Neural progenitor cell (in vitro differentiated cells): ENCODE measurements around the gene KRT73. TPM values are rescaled to one million over a fixed set of nuclear protein-coding genes. Genes with fewer than 3 reads are reported as not detected.

Experiments used
- DNase-seq: peaks from one replicate; pipeline ENCODE4 v3.0.0-alpha.2; 2016; ENCODE audit warnings: low spot score
- H2AFZ ChIP-seq: fragments of 200-600 bp; sonication (generic); replicated peaks from 2 replicates; pipeline ENCODE4 v1.6.1; 2016; ENCODE audit warnings: antibody characterized with exemption
- H3F3A ChIP-seq: fragments of 200-600 bp; sonication (generic); 2 replicates; pipeline ENCODE4 v1.6.1; 2016; ENCODE audit warnings: antibody characterized with exemption, low read depth
- H3K27ac ChIP-seq: fragments of 200-600 bp; sonication (generic); 2 replicates; pipeline ENCODE4 v1.5.1; 2016; ENCODE audit warnings: mild to moderate bottlenecking
- H3K27me3 ChIP-seq: fragments of 200-600 bp; sonication (generic); 2 replicates; pipeline ENCODE4 v1.6.1; 2016; ENCODE audit warnings: mild to moderate bottlenecking, moderate library complexity
- H3K36me3 ChIP-seq: fragments of 200-600 bp; sonication (generic); 2 replicates; pipeline ENCODE4 v1.5.1; 2016
- H3K4me1 ChIP-seq: fragments of 200-600 bp; sonication (generic); 2 replicates; pipeline ENCODE4 v1.6.1; 2016; ENCODE audit warnings: mixed run types
- H3K4me2 ChIP-seq: fragments of 200-600 bp; sonication (generic); 2 replicates; pipeline ENCODE4 v1.6.1; 2016
- H3K4me3 ChIP-seq: fragments of 200-600 bp; sonication (generic); 2 replicates; pipeline ENCODE4 v1.5.1; 2016
- H3K79me2 ChIP-seq: fragments of 200-600 bp; sonication (generic); 2 replicates; pipeline ENCODE4 v1.6.1; 2016; ENCODE audit warnings: low read depth
- H3K9ac ChIP-seq: fragments of 200-600 bp; sonication (generic); 2 replicates; pipeline ENCODE4 v1.6.1; 2016
- H3K9me3 ChIP-seq: fragments of 200-600 bp; sonication (generic); 2 replicates; pipeline ENCODE4 v1.5.1; 2016; ENCODE audit warnings: low read depth
- H4K20me1 ChIP-seq: fragments of 200-600 bp; sonication (generic); 2 replicates; pipeline ENCODE4 v1.6.1; 2016; ENCODE audit warnings: low read depth
- H3K27ac Mint-ChIP-seq: 3 replicates; pipeline ENCODE4 v1.8.0; 2021; ENCODE audit warnings: mixed read lengths
- H3K27me3 Mint-ChIP-seq: 2 replicates; pipeline ENCODE4 v1.8.0; 2022; ENCODE audit warnings: low read depth, mild to moderate bottlenecking, inconsistent platforms, moderate library complexity, mixed read lengths; ENCODE audit not compliant: insufficient read depth
- H3K36me3 Mint-ChIP-seq: 3 replicates; pipeline ENCODE4 v1.8.0; 2021; ENCODE audit warnings: mixed read lengths
- H3K4me1 Mint-ChIP-seq: 3 replicates; pipeline ENCODE4 v1.8.0; 2021; ENCODE audit warnings: mixed read lengths
- H3K4me3 Mint-ChIP-seq: 3 replicates; pipeline ENCODE4 v1.8.0; 2021; ENCODE audit warnings: mild to moderate bottlenecking, moderate library complexity, mixed read lengths
- H3K9me3 Mint-ChIP-seq: 3 replicates; pipeline ENCODE4 v1.8.0; 2020; ENCODE audit warnings: mixed read lengths
- CTCF ChIP-seq: fragments of 200-600 bp; sonication (generic); IDR thresholded peaks from 2 replicates; pipeline ENCODE4 v1.5.1; 2017; ENCODE audit warnings: antibody characterized with exemption, mild to moderate bottlenecking
- EZH2 ChIP-seq: fragments of 200-600 bp; sonication (generic); IDR thresholded peaks from 2 replicates; pipeline ENCODE4 v1.6.1; 2017; ENCODE audit warnings: antibody characterized with exemption, mild to moderate bottlenecking, moderate library complexity
- EZH2phosphoT487 ChIP-seq: fragments of 200-600 bp; sonication (generic); IDR thresholded peaks from 2 replicates; pipeline ENCODE4 v1.6.1; 2017; ENCODE audit warnings: antibody characterized with exemption
- total RNA-seq: library from RNA; depleted of rRNA; stranded (reverse); fragments of >200 nt; gene quantifications from 2 replicates; pipeline ENCODE4 v1.2.3, GENCODE V29; 2015; ENCODE audit warnings: low replicate concordance

The KRT73 gene
- total RNA-seq, 1 donor from 2014 or later = not detected

DNA sequence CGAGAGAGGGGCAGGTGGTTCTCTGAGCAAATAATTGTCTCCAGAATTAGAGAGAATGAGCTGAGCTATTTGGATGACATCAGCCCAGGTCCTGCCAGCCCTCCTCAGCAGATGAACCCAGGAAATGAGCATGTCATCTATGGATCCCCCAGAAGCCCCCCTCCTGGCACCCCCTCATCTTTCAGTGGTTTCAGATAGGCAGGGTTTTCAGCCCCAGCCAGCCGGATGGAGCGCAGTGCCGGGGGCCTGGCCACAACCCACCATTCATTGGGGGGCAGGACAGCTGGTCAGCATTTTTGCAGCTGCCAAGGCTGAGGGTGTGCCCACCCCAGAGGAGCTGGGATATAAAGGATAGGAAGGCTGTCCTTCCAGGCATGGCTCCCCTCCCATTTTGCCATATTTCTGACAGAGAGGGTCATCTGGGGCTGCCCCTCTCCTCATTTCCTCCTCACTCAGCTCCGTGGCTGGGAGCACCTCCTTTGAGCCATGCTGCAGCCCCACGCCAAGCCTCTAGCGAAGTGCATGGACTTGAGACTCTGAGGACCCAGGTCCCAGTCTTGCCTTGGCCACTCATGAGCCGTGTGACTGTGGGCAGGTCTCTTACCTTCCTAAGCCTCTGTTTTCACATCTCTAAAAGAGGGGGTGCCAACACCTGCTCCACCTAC, 59.4 kb downstream of the KRT73 start:
- H3K27me3 ChIP-seq = peaks cover 6% of the 10 kb centered on the region
- no peak overlapping the region for H3K27ac ChIP-seq
- no peak overlapping the region for H3K4me2 ChIP-seq
- no peaks in the 10 kb centered on the region for H3K36me3 ChIP-seq
- no peak overlapping the region for H3K4me3 Mint-ChIP-seq
- no peak overlapping the region for H3K9ac ChIP-seq
- DNase-seq = no peak
- no peaks in the 10 kb centered on the region for H3K9me3 ChIP-seq
- no peaks in the 10 kb centered on the region for H3K79me2 ChIP-seq
- no peaks in the 10 kb centered on the region for H3K9me3 Mint-ChIP-seq
- H3K4me1 Mint-ChIP-seq = no peaks in the 10 kb centered on the region
- H3K27me3 Mint-ChIP-seq = peaks cover 6% of the 10 kb centered on the region
- no peak overlapping the region for H3K4me3 ChIP-seq
- H2AFZ ChIP-seq = no peak overlapping the region
- H3K36me3 Mint-ChIP-seq = no peaks in the 10 kb centered on the region
- no peak overlapping the region for H3K27ac Mint-ChIP-seq
- H4K20me1 ChIP-seq = peaks cover 5% of the 10 kb centered on the region
- TF ChIP-seq EZH2phosphoT487 = no peak
- no peak for TF ChIP-seq CTCF
- no peak for TF ChIP-seq EZH2
- H3F3A ChIP-seq = no peaks in the 10 kb centered on the region
- no peaks in the 10 kb centered on the region for H3K4me1 ChIP-seq

Other genes starting within 250 kb of the KRT73 start
- not detected in 2 replicates for gene KRT84, start 232.9 kb downstream of the KRT73 start, total RNA-seq
- not detected in 2 replicates for gene KRT82, start 212.2 kb downstream of the KRT73 start, total RNA-seq
- not detected in 2 replicates for gene KRT75, start 184.2 kb downstream of the KRT73 start, total RNA-seq
- gene KRT6B, start 166.4 kb downstream of the KRT73 start, total RNA-seq = not detected in 2 replicates
- not detected in 2 replicates for gene KRT6C, start 144.8 kb downstream of the KRT73 start, total RNA-seq
- not detected in 2 replicates for gene KRT6A, start 125.3 kb downstream of the KRT73 start, total RNA-seq
- gene KRT5, start 98.2 kb downstream of the KRT73 start, total RNA-seq = not detected in 2 replicates
- not detected in 2 replicates for gene KRT71, start 65.4 kb downstream of the KRT73 start, total RNA-seq
- gene KRT74, start 44.7 kb downstream of the KRT73 start, total RNA-seq = not detected in 2 replicates
- gene KRT72, start 17.1 kb downstream of the KRT73 start, total RNA-seq = not detected in 2 replicates
- not detected in 2 replicates for gene KRT2, start 33.7 kb upstream of the KRT73 start, total RNA-seq
- gene KRT1, start 61.8 kb upstream of the KRT73 start, total RNA-seq = not detected in 2 replicates
- gene KRT77, start 85.0 kb upstream of the KRT73 start, total RNA-seq = 0.47 TPM in 1 of 2 replicates, not detected in the other
- not detected in 2 replicates for gene KRT76, start 158.8 kb upstream of the KRT73 start, total RNA-seq
- not detected in 2 replicates for gene KRT3, start 177.6 kb upstream of the KRT73 start, total RNA-seq
- gene KRT4, start 195.6 kb upstream of the KRT73 start, total RNA-seq = not detected in 2 replicates
- gene KRT79, start 215.8 kb upstream of the KRT73 start, total RNA-seq = not detected in 2 replicates
- gene KRT78, start 230.4 kb upstream of the KRT73 start, total RNA-seq = not detected in 2 replicates